ENCODE results near the gene TNFAIP2.
"Not testable (repeated sequence)": the region's sequence is repeated elsewhere in the genome, so short reads cannot be mapped to it uniquely, and the experiment has no call there.

TNFAIP2 gene

DNA sequence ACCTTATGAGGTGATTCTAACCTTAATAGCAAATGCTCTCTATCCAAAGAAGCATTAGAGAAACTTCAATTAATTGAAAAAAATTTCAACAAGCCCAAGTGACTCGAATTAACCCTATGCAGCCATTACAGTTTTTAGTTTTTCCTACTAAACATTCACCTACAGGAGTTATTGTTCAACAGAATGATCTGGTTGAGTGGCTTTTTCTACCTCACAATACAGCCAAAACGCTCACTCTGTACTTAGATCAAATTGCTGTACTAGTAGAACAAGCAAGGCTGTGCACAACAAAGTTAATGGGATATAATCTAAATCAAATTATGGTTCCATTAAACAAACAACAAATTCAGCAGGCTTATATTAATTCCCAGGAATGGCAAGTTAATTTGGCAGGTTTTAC lies 50.6 kb downstream of the TNFAIP2 start:
- not testable (repeated sequence) for H3K27ac ChIP-seq; DNase-seq (ENCODE audit: low read depth, low spot score)

DNA sequence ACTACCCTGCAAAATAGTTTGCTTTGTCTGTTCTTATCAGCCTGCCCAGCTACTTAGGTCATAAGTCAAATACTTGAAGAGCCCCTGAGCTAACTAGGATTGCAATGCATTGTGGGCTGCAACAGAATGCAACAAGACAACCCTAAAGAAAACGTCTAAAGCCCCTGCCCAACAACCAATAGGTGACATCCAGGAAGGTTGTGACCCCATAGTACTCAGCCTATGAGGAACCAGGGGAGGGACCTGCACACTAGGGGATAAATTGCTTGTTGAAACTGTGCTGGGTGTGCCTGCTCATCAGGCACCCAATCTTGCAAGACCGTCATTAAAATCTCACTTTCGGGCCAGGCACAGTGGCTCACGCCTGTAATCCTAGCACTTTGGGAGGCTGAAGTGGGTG lies 52.9 kb downstream of the TNFAIP2 start:
- not testable (repeated sequence) for DNase-seq (ENCODE audit: low read depth, low spot score)

DNA sequence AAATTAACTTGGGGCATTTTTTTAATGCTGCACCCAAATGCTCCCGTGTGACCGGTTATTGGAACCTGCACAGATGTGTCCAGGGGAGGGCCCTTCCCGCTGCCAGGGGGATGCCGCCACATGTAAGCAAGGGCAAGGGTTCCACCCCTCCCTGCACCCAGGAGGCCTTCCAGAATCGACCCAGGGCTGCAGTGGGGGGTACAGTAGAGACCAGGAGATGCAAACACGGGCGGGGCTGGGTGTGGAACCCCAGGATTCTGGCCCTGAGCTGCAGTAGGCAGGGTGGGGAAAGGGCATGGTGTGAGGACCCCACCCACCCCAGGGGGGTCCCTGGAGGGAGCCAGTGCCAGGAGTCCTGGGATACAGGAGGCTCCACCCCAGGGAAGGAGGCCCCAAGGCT lies 54.1 kb downstream of the TNFAIP2 start:
- no peak overlapping the region for H3K27ac ChIP-seq
- no peak for DNase-seq (ENCODE audit: low read depth, low spot score)

More for the DNA sequence above, 52.9 kb downstream of the TNFAIP2 start:
- not testable (repeated sequence) for H3K27ac ChIP-seq

DNA sequence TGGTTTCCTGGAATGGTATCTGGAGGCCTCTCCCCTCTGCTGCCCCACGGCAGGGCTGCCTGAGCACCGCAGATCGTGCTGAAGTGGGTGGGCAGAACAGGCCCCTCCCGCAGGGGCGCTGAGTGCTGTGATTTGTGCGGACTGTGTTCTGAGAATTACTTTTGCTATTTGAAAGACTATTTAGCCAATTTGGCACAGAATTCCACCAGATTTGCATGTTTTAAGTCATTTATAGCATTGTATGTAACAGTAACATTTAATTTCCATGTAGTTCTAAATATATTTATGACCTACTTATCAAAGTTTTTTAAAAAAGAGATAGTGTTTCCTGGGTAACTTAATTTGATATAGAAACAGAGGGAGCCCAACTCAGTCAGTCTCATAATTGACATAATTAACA lies 55.3 kb downstream of the TNFAIP2 start:
- DNase-seq (ENCODE audit: low read depth, low spot score) = no peak
- no peak overlapping the region for H3K27ac ChIP-seq

DNA sequence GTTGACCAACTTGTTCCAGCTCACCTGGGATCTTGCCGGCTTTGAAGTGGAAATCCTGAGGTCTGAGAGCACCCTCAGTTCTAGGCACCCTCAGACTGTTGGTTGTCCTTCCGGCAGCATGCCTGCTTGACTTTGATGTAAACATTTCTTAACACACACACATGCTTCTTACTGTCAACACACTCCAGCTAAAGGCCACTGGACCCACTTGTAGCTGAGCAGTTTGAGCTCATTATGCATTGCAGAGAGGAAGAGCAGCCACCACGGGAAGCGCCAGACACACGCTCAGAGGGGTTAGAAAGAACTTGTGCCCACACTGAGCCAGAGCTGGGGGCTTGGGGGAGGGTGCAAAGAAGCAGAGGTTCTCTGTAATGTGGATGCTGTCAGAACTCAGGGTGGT lies 55.8 kb downstream of the TNFAIP2 start:
- DNase-seq (ENCODE audit: low read depth, low spot score) = no peak
- no peak overlapping the region for H3K27ac ChIP-seq

DNA sequence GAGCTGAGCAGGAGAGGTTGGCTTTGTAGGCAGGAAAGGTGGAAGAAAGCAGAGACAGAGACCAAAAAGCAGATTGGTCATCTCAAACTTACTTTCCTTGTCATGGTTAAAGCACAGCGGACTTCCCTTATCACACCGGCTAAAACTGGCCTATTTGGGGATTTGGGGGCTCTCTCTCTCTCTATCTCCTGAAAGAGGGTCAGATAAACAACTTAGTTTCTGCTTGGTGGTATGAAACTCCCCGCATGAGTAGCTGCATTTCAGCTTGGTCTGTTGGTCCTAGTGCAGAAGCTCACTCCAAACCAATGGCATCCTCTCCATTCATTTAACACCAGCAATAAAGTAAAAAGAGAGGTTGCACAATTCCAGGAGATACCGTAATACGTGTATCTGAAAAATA lies 57.1 kb downstream of the TNFAIP2 start:
- no peak overlapping the region for H3K27ac ChIP-seq
- DNase-seq (ENCODE audit: low read depth, low spot score) = no peak

DNA sequence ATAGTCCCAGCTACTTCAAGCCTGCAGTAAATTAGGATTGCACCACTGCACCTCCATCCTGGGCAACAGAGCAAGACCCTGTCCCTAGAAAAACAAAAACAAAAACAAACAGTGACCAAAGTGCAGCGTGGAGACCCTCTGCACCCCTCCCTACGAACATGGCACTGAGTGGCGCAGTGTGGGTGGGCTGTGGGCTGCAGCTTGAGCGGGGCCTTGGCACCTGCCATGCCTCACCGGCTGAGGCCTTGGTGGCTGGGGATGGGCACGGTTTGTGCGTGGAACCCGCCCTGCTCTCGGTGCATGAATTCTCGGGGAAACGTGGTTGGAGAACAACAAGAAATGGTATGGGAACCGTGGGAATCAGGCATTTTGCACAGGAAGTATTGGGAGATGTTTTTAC lies 60.8 kb downstream of the TNFAIP2 start:
- DNase-seq (ENCODE audit: low read depth, low spot score) = no peak
- H3K27ac ChIP-seq = no peak overlapping the region

DNA sequence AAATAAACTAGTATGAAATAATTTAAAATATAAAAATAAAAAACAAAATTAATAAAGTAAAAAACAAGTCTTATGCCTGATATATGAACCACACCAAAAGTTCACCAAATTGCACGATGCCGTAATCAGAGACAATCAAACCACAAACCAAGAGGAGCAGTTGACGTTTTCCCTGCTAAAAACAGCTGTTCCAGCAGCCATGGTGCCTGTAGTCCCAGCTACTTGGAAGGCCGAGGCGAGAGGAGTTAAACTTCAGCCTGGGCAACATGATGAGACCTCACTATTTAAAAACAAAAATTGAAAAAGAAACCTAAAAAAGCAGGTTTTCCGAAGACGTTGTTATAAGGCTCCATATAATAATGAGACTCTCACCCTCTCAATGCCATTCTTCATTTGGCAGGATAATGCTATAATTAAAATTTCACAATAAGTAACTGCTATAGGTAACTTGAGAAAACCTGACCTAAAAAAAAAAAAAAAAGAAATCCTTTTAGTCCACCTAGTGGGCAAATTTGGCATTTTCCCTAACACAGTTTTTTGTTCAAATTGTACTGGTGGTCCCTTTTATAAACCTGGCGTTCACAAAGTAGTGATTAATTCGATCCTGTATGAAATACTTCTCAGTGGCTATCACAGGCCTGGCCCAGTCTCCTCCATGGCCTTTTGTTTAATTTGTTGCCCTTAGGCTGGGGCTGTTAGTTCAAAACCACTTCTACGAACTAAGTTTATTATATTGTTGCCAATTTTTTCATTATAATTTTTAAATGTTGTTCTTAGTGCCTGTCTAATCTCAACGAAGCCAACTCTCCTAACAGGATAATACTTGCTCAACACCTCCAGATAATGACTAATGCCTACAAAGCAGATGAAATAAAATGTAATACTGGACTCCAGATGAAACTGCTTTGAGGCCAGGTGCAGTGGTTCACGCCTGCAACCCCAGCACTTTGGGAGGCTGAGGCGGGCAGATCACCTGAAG lies 62.1 kb downstream of the TNFAIP2 start:
- peak; percentile 52 for DNase-seq (ENCODE audit: low read depth, low spot score)
- peak overlapping the region; percentile 92 for H3K27ac ChIP-seq

DNA sequence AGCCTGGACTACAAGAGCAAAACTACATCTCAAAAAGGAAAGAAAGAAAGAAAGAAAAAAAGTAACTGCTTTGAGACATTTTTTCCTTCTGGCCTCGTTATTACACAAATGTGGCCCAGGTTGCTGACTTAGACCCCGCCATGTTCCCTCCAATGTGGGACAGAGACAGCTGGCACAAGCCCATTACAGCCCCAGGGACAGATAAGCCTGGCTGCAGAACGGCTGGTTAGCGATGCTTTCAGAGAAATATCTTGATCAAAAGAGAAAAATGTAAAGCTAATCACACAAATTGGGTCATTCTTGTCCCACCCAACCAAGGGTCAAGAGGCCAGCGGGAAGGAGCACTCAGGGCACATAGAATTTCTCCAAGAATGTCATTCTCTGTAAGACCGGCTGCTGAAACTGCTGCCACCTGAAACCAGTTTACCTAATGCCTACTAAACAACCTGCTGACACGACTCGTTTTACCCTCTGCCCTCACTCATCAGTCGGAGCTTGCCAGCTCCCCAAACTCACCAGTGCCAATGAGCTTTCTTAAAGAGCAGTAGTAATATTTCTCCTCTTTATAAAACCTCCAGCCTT lies 63.1 kb downstream of the TNFAIP2 start:
- no peak for DNase-seq (ENCODE audit: low read depth, low spot score)
- peak overlapping the region; percentile 92 for H3K27ac ChIP-seq
